ENCODE results near the gene NAALADL2. TPM values are rescaled to one million over a fixed set of nuclear protein-coding genes. Genes with fewer than 3 reads are reported as not detected.

Gene NAALADL2
- total and polyA plus RNA-seq, 2 of the 4 experiments (the other 2 are of a cell fraction) = 3.8 to 19.2 TPM

DNA sequence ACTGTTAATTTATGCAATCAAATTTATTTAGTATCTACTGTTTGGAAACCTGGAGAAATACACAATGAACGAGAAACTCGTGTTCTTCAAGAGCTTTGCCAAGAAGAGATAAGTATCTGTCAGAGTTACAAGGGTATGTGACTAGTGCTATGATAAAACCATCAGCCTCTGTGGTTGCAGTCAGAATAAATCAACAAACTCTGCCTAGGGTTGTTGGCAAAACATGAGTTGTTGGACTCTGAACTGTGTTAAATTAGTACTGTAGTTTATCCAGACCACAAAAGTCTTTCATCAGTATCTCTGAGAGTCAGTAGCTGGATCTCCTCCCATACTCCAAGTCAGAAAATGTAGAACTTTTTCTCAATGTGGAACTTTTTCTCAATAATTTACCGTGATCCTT is 918.4 kb downstream of the NAALADL2 start:
- Histone ChIP-seq H3K4me3 (ENCODE audit: insufficient read depth, low read depth, low read length) (no peak overlapping the region), H3K9ac (ENCODE audit: low read depth, low read length) (no peak overlapping the region), H3K9me3 (ENCODE audit: control insufficient read depth, insufficient read depth, low read length) (no peaks in the 10 kb centered on the region), H4K91ac (ENCODE audit: insufficient read depth, low read depth, low read length) (no peak overlapping the region), H3K79me1 (ENCODE audit: low read depth in 1 of 2, low read length in 2 of 2) (no peaks in the 10 kb centered on the region), H3K56ac (ENCODE audit: extremely low read depth, insufficient read depth, low read length) (no peak overlapping the region), H4K20me1 (ENCODE audit: insufficient read depth, low read length) (no peaks in the 10 kb centered on the region), H2BK120ac (ENCODE audit: low read depth, low read length) (no peak overlapping the region), H3K18ac (ENCODE audit: low read depth, low read length) (no peak overlapping the region), H2AK9ac (replicated peaks; ENCODE audit: low read depth, low read length, poor library complexity) (no peak overlapping the region), H2BK15ac (ENCODE audit: low read depth, low read length) (no peak overlapping the region), H4K5ac (ENCODE audit: low read depth, low read length) (no peak overlapping the region), H3K9me1 (ENCODE audit: insufficient read depth, low read length) (no peaks in the 10 kb centered on the region), H3K36me3 (ENCODE audit: control insufficient read depth, insufficient read depth, low read length) (no peaks in the 10 kb centered on the region), H3K23ac (ENCODE audit: low read depth, low read length) (no peak overlapping the region), H3K4ac (ENCODE audit: low read depth, low read length) (no peak overlapping the region), H3K27ac (ENCODE audit: insufficient read depth, low read length) (no peak overlapping the region), H3K14ac (replicated peaks; ENCODE audit: low read depth, low read length) (no peak overlapping the region), H3K4me2 (ENCODE audit: low read depth, low read length) (no peak overlapping the region), H2AFZ (replicated peaks; ENCODE audit: low read length, poor library complexity) (no peak overlapping the region), H3K27me3 (ENCODE audit: control insufficient read depth, insufficient read depth, low read length) (no peaks in the 10 kb centered on the region), H2BK5ac (ENCODE audit: low read depth, low read length, poor library complexity, severe bottlenecking) (no peak overlapping the region), H2AK5ac (ENCODE audit: low read depth, low read length) (no peak overlapping the region), H3K4me1 (ENCODE audit: control insufficient read depth, insufficient read depth, low read length) (no peaks in the 10 kb centered on the region), H2BK20ac (ENCODE audit: low read depth, low read length) (no peak overlapping the region), H4K8ac (ENCODE audit: low read depth in 2 of 2, low read length in 2 of 2) (no peak overlapping the region)
- no CpG with 5 or more reads among the region's 3 CpGs for WGBS, 2 experiments (ENCODE audit: extremely low coverage in 2 of 2, insufficient read length in 1 of 2)
- no TSS peak for BruUV-seq (replicated peaks)
- peak; percentile 20 for DNase-seq
- ChIA-PET POLR2A (ENCODE audit: unreplicated experiment) (no interaction called here), CTCF (no interaction called here)
- in situ Hi-C loops (cut with MboI; ENCODE audit: low sequenced_read_pairs) = no loop called here
- dilution Hi-C loops (cut with HindIII; ENCODE audit: low sequenced_read_pairs, unreplicated experiment) = no loop called here
- intact Hi-C loops (cut with micrococcal nuclease) = no loop called here
- TF ChIP-seq POLR2A (IDR thresholded peaks at IDR 0.05; ENCODE audit: low read depth, low read length) = no peak
- TF ChIP-seq FOS (IDR thresholded peaks at IDR 0.05; ENCODE audit: low read depth, low read length) = no peak
- TF ChIP-seq, protein P1, sequence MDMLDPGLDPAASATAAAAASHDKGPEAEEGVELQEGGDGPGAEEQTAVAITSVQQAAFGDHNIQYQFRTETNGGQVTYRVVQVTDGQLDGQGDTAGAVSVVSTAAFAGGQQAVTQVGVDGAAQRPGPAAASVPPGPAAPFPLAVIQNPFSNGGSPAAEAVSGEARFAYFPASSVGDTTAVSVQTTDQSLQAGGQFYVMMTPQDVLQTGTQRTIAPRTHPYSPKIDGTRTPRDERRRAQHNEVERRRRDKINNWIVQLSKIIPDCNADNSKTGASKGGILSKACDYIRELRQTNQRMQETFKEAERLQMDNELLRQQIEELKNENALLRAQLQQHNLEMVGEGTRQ (IDR thresholded peaks at IDR 0.05; ENCODE audit: low read depth, low read length) = no peak
- TF ChIP-seq, protein P2, sequence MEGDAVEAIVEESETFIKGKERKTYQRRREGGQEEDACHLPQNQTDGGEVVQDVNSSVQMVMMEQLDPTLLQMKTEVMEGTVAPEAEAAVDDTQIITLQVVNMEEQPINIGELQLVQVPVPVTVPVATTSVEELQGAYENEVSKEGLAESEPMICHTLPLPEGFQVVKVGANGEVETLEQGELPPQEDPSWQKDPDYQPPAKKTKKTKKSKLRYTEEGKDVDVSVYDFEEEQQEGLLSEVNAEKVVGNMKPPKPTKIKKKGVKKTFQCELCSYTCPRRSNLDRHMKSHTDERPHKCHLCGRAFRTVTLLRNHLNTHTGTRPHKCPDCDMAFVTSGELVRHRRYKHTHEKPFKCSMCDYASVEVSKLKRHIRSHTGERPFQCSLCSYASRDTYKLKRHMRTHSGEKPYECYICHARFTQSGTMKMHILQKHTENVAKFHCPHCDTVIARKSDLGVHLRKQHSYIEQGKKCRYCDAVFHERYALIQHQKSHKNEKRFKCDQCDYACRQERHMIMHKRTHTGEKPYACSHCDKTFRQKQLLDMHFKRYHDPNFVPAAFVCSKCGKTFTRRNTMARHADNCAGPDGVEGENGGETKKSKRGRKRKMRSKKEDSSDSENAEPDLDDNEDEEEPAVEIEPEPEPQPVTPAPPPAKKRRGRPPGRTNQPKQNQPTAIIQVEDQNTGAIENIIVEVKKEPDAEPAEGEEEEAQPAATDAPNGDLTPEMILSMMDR (conservative IDR thresholded peaks at IDR 0.05; ENCODE audit: low read depth, low read length) = no peak
- TF ChIP-seq CEBPB (IDR thresholded peaks at IDR 0.05; ENCODE audit: low read depth, low read length) = no peak
- no peak for TF ChIP-seq NFE2L2 (IDR thresholded peaks at IDR 0.05; ENCODE audit: low read depth, low read length)
- no peak for TF ChIP-seq CHD1 (IDR thresholded peaks at IDR 0.05; ENCODE audit: low read depth, low read length)
- no peak for TF ChIP-seq RFX5 (IDR thresholded peaks at IDR 0.05; ENCODE audit: low read depth, low read length)
- no peak for TF ChIP-seq BHLHE40 (IDR thresholded peaks at IDR 0.05; ENCODE audit: low read depth, low read length)
- TF ChIP-seq MAZ (IDR thresholded peaks at IDR 0.05; ENCODE audit: borderline replicate concordance, low read depth, low read length) = no peak
- TF ChIP-seq RAD21 (IDR thresholded peaks at IDR 0.05; ENCODE audit: low read length) = no peak
- TF ChIP-seq RCOR1 (IDR thresholded peaks at IDR 0.05; ENCODE audit: insufficient replicate concordance, low read length) = no peak
- TF ChIP-seq, protein P3, sequence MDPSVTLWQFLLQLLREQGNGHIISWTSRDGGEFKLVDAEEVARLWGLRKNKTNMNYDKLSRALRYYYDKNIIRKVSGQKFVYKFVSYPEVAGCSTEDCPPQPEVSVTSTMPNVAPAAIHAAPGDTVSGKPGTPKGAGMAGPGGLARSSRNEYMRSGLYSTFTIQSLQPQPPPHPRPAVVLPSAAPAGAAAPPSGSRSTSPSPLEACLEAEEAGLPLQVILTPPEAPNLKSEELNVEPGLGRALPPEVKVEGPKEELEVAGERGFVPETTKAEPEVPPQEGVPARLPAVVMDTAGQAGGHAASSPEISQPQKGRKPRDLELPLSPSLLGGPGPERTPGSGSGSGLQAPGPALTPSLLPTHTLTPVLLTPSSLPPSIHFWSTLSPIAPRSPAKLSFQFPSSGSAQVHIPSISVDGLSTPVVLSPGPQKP (IDR thresholded peaks at IDR 0.05; ENCODE audit: borderline replicate concordance, low read depth, low read length) = no peak
- TF ChIP-seq SMC3 (IDR thresholded peaks at IDR 0.05; ENCODE audit: low read depth, low read length) = no peak
- no peak for TF ChIP-seq MXI1 (IDR thresholded peaks at IDR 0.05; ENCODE audit: borderline replicate concordance, low read depth, low read length)
- TF ChIP-seq MAFK (IDR thresholded peaks at IDR 0.05; ENCODE audit: low read depth, low read length) = no peak
- peak; percentile 46; the same call in 1 of the 2 replicates for ATAC-seq (ENCODE audit: low read depth)

All from IMR-90 (cell line).